Measurements from ENCODE around the gene PDCD6IP.
A peak's percentile ranks its signal among the peaks of the same experiment; 100 is the strongest.

The PDCD6IP gene

DNA sequence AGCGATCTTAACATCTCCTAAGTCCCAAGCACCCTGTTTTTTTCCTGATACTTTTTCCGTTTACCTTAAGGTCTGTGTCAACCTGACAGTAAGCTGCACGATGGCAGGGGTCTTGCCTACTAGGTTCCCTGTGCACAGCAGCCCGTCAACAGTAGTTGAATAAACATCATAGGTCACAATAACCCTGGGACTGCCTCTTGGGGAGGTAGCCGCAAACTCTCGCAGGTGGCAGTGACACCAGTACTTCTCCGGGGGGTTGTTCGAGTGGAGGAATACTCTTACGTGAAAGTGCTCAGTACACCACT lies 365 bp upstream of the PDCD6IP start:
- Histone ChIP-seq H3K27me3 (ENCODE audit: control insufficient read depth in 1 of 2, insufficient read depth in 2 of 2, low read length in 2 of 2) (no peaks in the 10 kb centered on the region), H3K27ac (ENCODE audit: low read depth, low read length) (peak overlapping the region; percentile 90), H3K9me3 (ENCODE audit: low read length) (no peaks in the 10 kb centered on the region), H3K9ac (ENCODE audit: low read length) (peak overlapping the region; percentile 76), H3K36me3 (ENCODE audit: insufficient read depth, low read length) (no peaks in the 10 kb centered on the region), H3K4me3 (ENCODE audit: low read depth in 1 of 2, low read length in 2 of 2) (peak overlapping the region; percentile 66 to 87), H3K4me1 (ENCODE audit: insufficient read depth, low read length) (peaks cover 20% of the 10 kb centered on the region)

GRCh38 chr3:33799202-33799551 lies 747 bp downstream of the PDCD6IP start:
- H3K9me3 ChIP-seq (ENCODE audit: low read length), result no peaks in the 10 kb centered on the region
- peak overlapping the region; percentile 76 for H3K9ac ChIP-seq (ENCODE audit: low read length)
- no peaks in the 10 kb centered on the region for H3K27me3 ChIP-seq (ENCODE audit: control insufficient read depth in 1 of 2, insufficient read depth in 2 of 2, low read length in 2 of 2)
- peak overlapping the region; percentile 66 to 87 for H3K4me3 ChIP-seq (ENCODE audit: low read depth in 1 of 2, low read length in 2 of 2)
- peak overlapping the region; percentile 90 for H3K27ac ChIP-seq (ENCODE audit: low read depth, low read length)
- H3K36me3 ChIP-seq (ENCODE audit: insufficient read depth, low read length), result no peaks in the 10 kb centered on the region
- peaks cover 20% of the 10 kb centered on the region for H3K4me1 ChIP-seq (ENCODE audit: insufficient read depth, low read length)

DNA sequence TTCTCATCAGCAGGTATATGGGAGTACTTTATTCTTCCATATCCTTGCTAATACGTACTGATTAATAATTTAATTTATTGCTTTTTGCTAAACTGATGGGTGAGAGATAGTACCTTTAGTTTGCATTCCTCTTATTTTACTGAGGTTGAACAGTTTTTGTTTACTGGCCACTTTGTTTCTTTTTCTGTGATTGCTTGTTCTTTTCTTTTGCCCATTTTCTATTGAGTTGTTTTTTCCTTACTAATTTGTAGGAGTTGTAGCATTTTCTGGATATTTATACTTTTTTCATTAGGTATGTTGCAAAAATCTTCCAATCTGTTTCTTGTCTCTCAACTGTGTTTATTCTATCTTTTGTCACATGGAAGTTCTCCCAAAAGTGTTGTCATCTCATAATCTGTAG lies 4.8 kb downstream of the PDCD6IP start:
- Histone ChIP-seq H3K36me3 (ENCODE audit: insufficient read depth, low read length) (no peaks in the 10 kb centered on the region), H3K9ac (ENCODE audit: low read length) (no peak overlapping the region), H3K27ac (ENCODE audit: low read depth, low read length) (no peak overlapping the region), H3K9me3 (ENCODE audit: low read length) (no peaks in the 10 kb centered on the region), H3K27me3 (ENCODE audit: control insufficient read depth in 1 of 2, insufficient read depth in 2 of 2, low read length in 2 of 2) (no peaks in the 10 kb centered on the region), H3K4me1 (ENCODE audit: insufficient read depth, low read length) (peaks cover 28% of the 10 kb centered on the region), H3K4me3 (ENCODE audit: low read depth in 1 of 2, low read length in 2 of 2) (no peak overlapping the region)

DNA sequence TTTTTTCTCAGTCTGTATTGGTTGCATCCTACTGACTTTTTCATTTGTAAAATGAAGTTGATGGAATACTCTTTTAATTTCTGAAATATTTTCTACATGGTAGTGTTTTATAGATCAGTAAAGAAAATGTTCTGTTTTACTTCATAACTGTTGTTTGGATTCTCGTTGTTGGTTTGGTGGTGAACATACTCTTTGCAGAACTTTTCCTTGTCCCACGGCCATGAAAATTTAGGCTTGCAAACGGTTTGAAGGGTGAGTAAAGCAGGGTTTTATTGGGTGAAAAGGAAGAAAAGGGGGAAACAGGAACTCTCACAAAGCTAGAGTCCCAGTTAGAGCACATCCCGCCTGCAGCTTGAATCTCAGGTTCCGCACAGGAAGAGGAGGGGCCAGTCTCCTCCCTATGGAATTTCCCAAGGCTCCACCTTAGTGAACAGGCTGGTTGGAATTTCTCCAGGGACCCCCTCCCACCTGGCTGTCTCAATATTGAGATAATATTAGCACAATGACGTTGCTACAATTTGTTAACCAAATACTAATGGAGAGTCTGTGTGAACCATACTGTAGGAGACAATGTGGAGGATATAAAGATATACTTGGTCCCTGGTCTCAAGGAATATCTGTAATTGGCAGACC lies 5.6 kb downstream of the PDCD6IP start:
- Histone ChIP-seq H3K36me3 (ENCODE audit: insufficient read depth, low read length) (no peaks in the 10 kb centered on the region), H3K9me3 (ENCODE audit: low read length) (no peaks in the 10 kb centered on the region), H3K4me1 (ENCODE audit: insufficient read depth, low read length) (peaks cover 28% of the 10 kb centered on the region), H3K27ac (ENCODE audit: low read depth, low read length) (no peak overlapping the region), H3K27me3 (ENCODE audit: control insufficient read depth in 1 of 2, insufficient read depth in 2 of 2, low read length in 2 of 2) (no peaks in the 10 kb centered on the region), H3K4me3 (ENCODE audit: low read depth in 1 of 2, low read length in 2 of 2) (no peak overlapping the region), H3K9ac (ENCODE audit: low read length) (no peak overlapping the region)

- no peak overlapping the region for H3K27ac ChIP-seq (ENCODE audit: low read depth, low read length)
- no peak overlapping the region for H3K9ac ChIP-seq (ENCODE audit: low read length)
- H3K36me3 ChIP-seq (ENCODE audit: insufficient read depth, low read length), result no peaks in the 10 kb centered on the region
- H3K4me1 ChIP-seq (ENCODE audit: insufficient read depth, low read length), result peaks cover 21% of the 10 kb centered on the region
- H3K9me3 ChIP-seq (ENCODE audit: low read length), result no peaks in the 10 kb centered on the region
- no peak overlapping the region for H3K4me3 ChIP-seq (ENCODE audit: low read depth in 1 of 2, low read length in 2 of 2)
- H3K27me3 ChIP-seq (ENCODE audit: control insufficient read depth in 1 of 2, insufficient read depth in 2 of 2, low read length in 2 of 2), result no peaks in the 10 kb centered on the region
These were observed 8.8 kb downstream of the PDCD6IP start for GRCh38 chr3:33807191-33807590.

- Histone ChIP-seq H3K4me3 (ENCODE audit: low read depth in 1 of 2, low read length in 2 of 2) (no peak overlapping the region), H3K4me1 (ENCODE audit: insufficient read depth, low read length) (peaks cover 21% of the 10 kb centered on the region)
These were observed 10.1 kb downstream of the PDCD6IP start for GRCh38 chr3:33808559-33808958.

GRCh38 chr3:33810545-33810944 lies 12.1 kb downstream of the PDCD6IP start:
- Histone ChIP-seq H3K9ac (ENCODE audit: low read length) (no peak overlapping the region), H3K4me3 (ENCODE audit: low read depth in 1 of 2, low read length in 2 of 2) (no peak overlapping the region), H3K4me1 (ENCODE audit: insufficient read depth, low read length) (peaks cover 21% of the 10 kb centered on the region), H3K27me3 (ENCODE audit: control insufficient read depth in 1 of 2, insufficient read depth in 2 of 2, low read length in 2 of 2) (no peaks in the 10 kb centered on the region), H3K36me3 (ENCODE audit: insufficient read depth, low read length) (peaks cover 4% of the 10 kb centered on the region), H3K27ac (ENCODE audit: low read depth, low read length) (no peak overlapping the region), H3K9me3 (ENCODE audit: low read length) (no peaks in the 10 kb centered on the region)

More at GRCh38 chr3:33808559-33808958, 10.1 kb downstream of the PDCD6IP start:
- no peak overlapping the region for H3K27ac ChIP-seq (ENCODE audit: low read depth, low read length)
- H3K36me3 ChIP-seq (ENCODE audit: insufficient read depth, low read length), result no peaks in the 10 kb centered on the region
- H3K27me3 ChIP-seq (ENCODE audit: control insufficient read depth in 1 of 2, insufficient read depth in 2 of 2, low read length in 2 of 2), result no peaks in the 10 kb centered on the region
- H3K9ac ChIP-seq (ENCODE audit: low read length), result no peak overlapping the region
- no peaks in the 10 kb centered on the region for H3K9me3 ChIP-seq (ENCODE audit: low read length)

DNA sequence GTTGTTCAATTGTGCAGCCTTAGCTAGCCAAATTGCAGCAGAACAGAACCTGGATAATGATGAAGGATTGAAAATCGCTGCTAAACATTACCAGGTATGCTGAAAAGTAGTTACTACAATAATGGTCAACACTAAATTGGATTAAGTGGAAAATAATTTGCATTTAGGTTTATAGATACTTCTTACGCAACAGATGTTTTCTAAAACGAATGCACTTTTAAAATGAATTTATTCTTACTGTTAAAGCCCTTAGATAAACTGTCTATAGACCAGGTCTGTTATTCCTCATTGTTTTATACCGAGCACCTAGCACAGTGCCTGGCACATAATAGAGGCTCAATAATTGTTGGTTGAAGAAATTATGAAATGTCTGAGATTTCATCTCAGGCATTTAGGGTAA lies 23.6 kb downstream of the PDCD6IP start:
- no peak overlapping the region for H3K9ac ChIP-seq (ENCODE audit: low read length)
- no peak overlapping the region for H3K4me3 ChIP-seq (ENCODE audit: low read depth in 1 of 2, low read length in 2 of 2)
- no peaks in the 10 kb centered on the region for H3K4me1 ChIP-seq (ENCODE audit: insufficient read depth, low read length)
- H3K36me3 ChIP-seq (ENCODE audit: insufficient read depth, low read length), result peaks cover 6% of the 10 kb centered on the region
- no peaks in the 10 kb centered on the region for H3K27me3 ChIP-seq (ENCODE audit: control insufficient read depth in 1 of 2, insufficient read depth in 2 of 2, low read length in 2 of 2)
- H3K27ac ChIP-seq (ENCODE audit: low read depth, low read length), result no peak overlapping the region
- no peaks in the 10 kb centered on the region for H3K9me3 ChIP-seq (ENCODE audit: low read length)

- Histone ChIP-seq H3K4me1 (ENCODE audit: insufficient read depth, low read length) (no peaks in the 10 kb centered on the region), H3K9ac (ENCODE audit: low read length) (no peak overlapping the region), H3K36me3 (ENCODE audit: insufficient read depth, low read length) (peaks cover 11% of the 10 kb centered on the region)
These were observed 25.4 kb downstream of the PDCD6IP start for GRCh38 chr3:33823821-33824220.

GRCh38 chr3:33825111-33825510 lies 26.7 kb downstream of the PDCD6IP start:
- peaks cover 12% of the 10 kb centered on the region for H3K36me3 ChIP-seq (ENCODE audit: insufficient read depth, low read length)
- H3K9me3 ChIP-seq (ENCODE audit: low read length), result no peaks in the 10 kb centered on the region
- H3K4me3 ChIP-seq (ENCODE audit: low read depth in 1 of 2, low read length in 2 of 2), result no peak overlapping the region
- H3K9ac ChIP-seq (ENCODE audit: low read length), result no peak overlapping the region
- H3K4me1 ChIP-seq (ENCODE audit: insufficient read depth, low read length), result no peaks in the 10 kb centered on the region
- H3K27ac ChIP-seq (ENCODE audit: low read depth, low read length), result no peak overlapping the region
- H3K27me3 ChIP-seq (ENCODE audit: control insufficient read depth in 1 of 2, insufficient read depth in 2 of 2, low read length in 2 of 2), result no peaks in the 10 kb centered on the region

More at GRCh38 chr3:33823821-33824220, 25.4 kb downstream of the PDCD6IP start:
- Histone ChIP-seq H3K27ac (ENCODE audit: low read depth, low read length) (no peak overlapping the region), H3K27me3 (ENCODE audit: control insufficient read depth in 1 of 2, insufficient read depth in 2 of 2, low read length in 2 of 2) (no peaks in the 10 kb centered on the region), H3K4me3 (ENCODE audit: low read depth in 1 of 2, low read length in 2 of 2) (no peak overlapping the region), H3K9me3 (ENCODE audit: low read length) (no peaks in the 10 kb centered on the region)

DNA sequence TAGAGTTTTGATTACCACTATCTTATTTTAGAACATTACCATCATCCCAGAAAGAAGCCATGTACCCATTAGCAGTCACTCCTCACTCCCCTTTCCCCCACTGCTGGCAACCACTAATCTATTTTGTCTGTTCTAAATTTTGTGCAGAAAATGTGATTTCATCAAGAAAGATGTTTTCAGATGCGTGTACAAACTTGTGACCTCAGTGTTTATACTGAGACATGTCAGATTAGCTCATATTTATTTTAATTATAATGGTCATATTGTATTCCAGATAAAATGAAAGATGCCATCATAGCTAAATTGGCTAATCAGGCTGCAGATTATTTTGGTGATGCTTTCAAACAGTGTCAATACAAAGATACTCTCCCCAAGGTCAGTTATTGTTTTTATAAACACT lies 27.8 kb downstream of the PDCD6IP start:
- no peak overlapping the region for H3K27ac ChIP-seq (ENCODE audit: low read depth, low read length)
- H3K4me1 ChIP-seq (ENCODE audit: insufficient read depth, low read length), result no peaks in the 10 kb centered on the region
- no peak overlapping the region for H3K4me3 ChIP-seq (ENCODE audit: low read depth in 1 of 2, low read length in 2 of 2)
- no peaks in the 10 kb centered on the region for H3K27me3 ChIP-seq (ENCODE audit: control insufficient read depth in 1 of 2, insufficient read depth in 2 of 2, low read length in 2 of 2)
- H3K9ac ChIP-seq (ENCODE audit: low read length), result no peak overlapping the region
- no peaks in the 10 kb centered on the region for H3K9me3 ChIP-seq (ENCODE audit: low read length)
- H3K36me3 ChIP-seq (ENCODE audit: insufficient read depth, low read length), result peaks cover 12% of the 10 kb centered on the region

DNA sequence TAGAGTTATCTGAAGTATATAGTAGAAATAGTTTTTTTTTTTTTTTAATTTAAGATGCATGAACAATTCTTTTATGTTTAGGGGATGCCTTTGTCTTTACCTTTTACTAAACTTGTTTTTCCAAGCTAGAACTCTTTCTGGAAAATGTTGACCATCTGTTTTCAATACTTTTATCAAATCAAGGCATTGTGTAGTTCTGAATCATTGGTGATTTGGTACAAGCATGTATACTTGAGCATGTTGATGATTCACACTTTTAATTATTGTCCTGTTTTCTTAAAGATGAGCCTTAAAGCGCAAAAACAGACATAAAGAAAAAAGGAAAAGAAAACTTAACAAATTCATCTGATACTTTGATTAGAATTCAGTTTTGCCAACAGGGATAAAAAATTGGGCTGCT lies 28.3 kb downstream of the PDCD6IP start:
- Histone ChIP-seq H3K9ac (ENCODE audit: low read length) (no peak overlapping the region), H3K9me3 (ENCODE audit: low read length) (no peaks in the 10 kb centered on the region), H3K27ac (ENCODE audit: low read depth, low read length) (no peak overlapping the region), H3K36me3 (ENCODE audit: insufficient read depth, low read length) (peaks cover 12% of the 10 kb centered on the region), H3K4me1 (ENCODE audit: insufficient read depth, low read length) (no peaks in the 10 kb centered on the region), H3K4me3 (ENCODE audit: low read depth in 1 of 2, low read length in 2 of 2) (no peak overlapping the region), H3K27me3 (ENCODE audit: control insufficient read depth in 1 of 2, insufficient read depth in 2 of 2, low read length in 2 of 2) (no peaks in the 10 kb centered on the region)
